ENCODE data around the gene TENM3. TPM values are rescaled to one million over a fixed set of nuclear protein-coding genes. Genes with fewer than 3 reads are reported as not detected.

TENM3 gene
- total RNA-seq, 4 donors from 2014 or later = 0.64 to 5.5 (median 2.1) TPM

GRCh38 chr4:182219411-182220056 lies 23.7 kb upstream of the TENM3 start:
- TF ChIP-seq CTCF (IDR thresholded peaks at IDR 0.05) = no peak
- TF ChIP-seq POLR2A (IDR thresholded peaks at IDR 0.05) = no peak
- intact Hi-C loops (cut with DNase I) = no loop called here
- no peaks in the 10 kb centered on the region for H3K9me3 ChIP-seq
- DNase-seq = no peak
- no peaks in the 10 kb centered on the region for H3K27me3 ChIP-seq
- peaks cover 0 to 18% (median 5%) of the 10 kb centered on the region in 3 donors for H3K4me1 ChIP-seq
- WGBS, 2 donors = 81 to 82% methylated on average over 6 of the region's 6 CpGs
- no peaks in the 10 kb centered on the region for H3K36me3 ChIP-seq
- H3K4me3 ChIP-seq = no peak overlapping the region
- no peak overlapping the region for H3K27ac ChIP-seq

- TF ChIP-seq CTCF (IDR thresholded peaks at IDR 0.05) (no peak), POLR2A (IDR thresholded peaks at IDR 0.05) (no peak)
- intact Hi-C loops (cut with DNase I) = no loop called here
- Histone ChIP-seq H3K36me3 (no peaks in the 10 kb centered on the region), H3K9me3 (no peaks in the 10 kb centered on the region), H3K4me3 (no peak overlapping the region), H3K27ac (no peak overlapping the region), H3K4me1 (peaks cover 0 to 31% (median 6%) of the 10 kb centered on the region in 3 donors), H3K27me3 (no peaks in the 10 kb centered on the region)
- 68 to 79% methylated on average over 5 of the region's 5 CpGs for WGBS, 2 donors
- DNase-seq = no peak
Observed at GRCh38 chr4:182221987-182222386, 21.2 kb upstream of the TENM3 start.

GRCh38 chr4:182222766-182223165 lies 20.4 kb upstream of the TENM3 start:
- DNase-seq = no peak
- Histone ChIP-seq H3K4me1 (peaks cover 0 to 31% (median 6%) of the 10 kb centered on the region in 3 donors), H3K36me3 (no peaks in the 10 kb centered on the region), H3K4me3 (no peak overlapping the region), H3K9me3 (no peaks in the 10 kb centered on the region), H3K27ac (no peak overlapping the region), H3K27me3 (no peaks in the 10 kb centered on the region)
- 40% methylated on average over 2 of the region's 2 CpGs; no CpG with 5 or more reads in 1 of the 2 donors for WGBS, 2 donors
- intact Hi-C loops (cut with DNase I) = no loop called here
- TF ChIP-seq CTCF (IDR thresholded peaks at IDR 0.05) (no peak), POLR2A (IDR thresholded peaks at IDR 0.05) (no peak)

- no peaks in the 10 kb centered on the region for H3K36me3 ChIP-seq
- no peak overlapping the region for H3K4me3 ChIP-seq
- H3K9me3 ChIP-seq = no peaks in the 10 kb centered on the region
- 87 to 88% methylated on average over 4 of the region's 4 CpGs for WGBS, 2 donors
- peaks cover 0 to 31% (median 6%) of the 10 kb centered on the region in 3 donors for H3K4me1 ChIP-seq
- no peak for TF ChIP-seq POLR2A (IDR thresholded peaks at IDR 0.05)
- no peak for TF ChIP-seq CTCF (IDR thresholded peaks at IDR 0.05)
- no peak for DNase-seq
- intact Hi-C loops (cut with DNase I) = no loop called here
- no peaks in the 10 kb centered on the region for H3K27me3 ChIP-seq
- H3K27ac ChIP-seq = no peak overlapping the region
Observed at GRCh38 chr4:182223708-182224107, 19.5 kb upstream of the TENM3 start.

- intact Hi-C loops (cut with DNase I) = no loop called here
- Histone ChIP-seq H3K27me3 (no peaks in the 10 kb centered on the region), H3K36me3 (no peaks in the 10 kb centered on the region), H3K9me3 (no peaks in the 10 kb centered on the region), H3K4me3 (no peak overlapping the region), H3K27ac (peak overlapping the region in 1 of 4 donors; percentile 7), H3K4me1 (peaks cover 0 to 31% (median 6%) of the 10 kb centered on the region in 3 donors)
- no peak for DNase-seq
- WGBS, 2 donors = 76 to 79% methylated on average over 8 to 9 of the region's 9 CpGs
- TF ChIP-seq POLR2A (IDR thresholded peaks at IDR 0.05) (no peak), CTCF (IDR thresholded peaks at IDR 0.05) (no peak)
Observed at GRCh38 chr4:182224192-182224850, 18.9 kb upstream of the TENM3 start.

All from esophagus squamous epithelium (tissue), 5 donors.